ENCODE measurements around the gene ZBTB5.
"Not testable (repeated sequence)": the region's sequence is repeated elsewhere in the genome, so short reads cannot be mapped to it uniquely, and the experiment has no call there.

ZBTB5 gene

DNA sequence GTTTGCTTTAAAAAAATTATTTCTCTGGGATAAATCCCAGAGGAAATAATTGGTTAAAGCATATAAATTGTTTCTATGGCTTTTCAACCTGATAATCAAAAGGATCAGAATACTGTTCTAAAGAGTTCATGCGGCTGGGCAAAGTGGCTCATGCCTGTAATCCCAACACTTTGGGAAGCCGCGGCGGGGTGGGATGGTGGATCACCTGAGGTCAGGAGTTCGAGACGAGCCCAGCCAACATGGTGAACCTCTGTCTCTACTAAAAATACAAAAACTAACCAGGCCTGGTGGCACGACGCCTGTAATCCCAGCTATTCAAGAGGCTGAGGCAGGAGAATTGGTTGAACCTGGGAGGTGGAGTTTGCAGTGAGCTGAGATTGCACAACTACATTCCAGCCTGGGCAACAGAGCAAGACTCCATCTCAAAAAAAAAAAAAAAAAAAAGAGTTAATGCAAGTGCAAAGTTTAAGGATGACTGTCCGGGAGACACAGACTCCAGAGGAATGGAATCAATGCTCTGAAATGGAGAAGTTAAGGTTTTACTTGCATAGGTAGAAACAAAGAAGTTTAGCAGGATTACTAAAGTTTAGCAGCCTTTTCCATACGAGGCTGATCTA is 59.4 kb downstream of the ZBTB5 start:
- no peak for DNase-seq (ENCODE audit: low read depth in 2 of 2)

DNA sequence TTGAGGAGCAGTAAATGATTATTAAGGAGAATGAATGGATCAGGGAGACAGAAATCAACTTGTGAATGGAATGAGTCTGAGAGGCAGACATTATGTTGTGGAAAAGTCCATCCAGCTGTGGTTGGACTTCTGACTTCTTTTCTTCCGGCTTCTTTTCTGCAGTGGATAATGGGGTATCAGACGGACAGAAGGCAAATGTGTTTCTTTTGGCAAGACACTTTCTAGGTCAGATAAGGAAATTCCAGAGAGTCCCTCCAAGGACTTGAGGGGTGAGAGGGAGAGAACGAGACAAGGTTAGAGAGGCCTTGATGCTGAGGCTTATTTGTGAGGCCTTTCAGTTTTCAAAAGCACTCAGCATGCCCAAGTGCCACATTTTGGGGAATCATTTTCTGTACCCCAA is 59.9 kb downstream of the ZBTB5 start:
- no peak for DNase-seq (ENCODE audit: low read depth in 2 of 2)

DNA sequence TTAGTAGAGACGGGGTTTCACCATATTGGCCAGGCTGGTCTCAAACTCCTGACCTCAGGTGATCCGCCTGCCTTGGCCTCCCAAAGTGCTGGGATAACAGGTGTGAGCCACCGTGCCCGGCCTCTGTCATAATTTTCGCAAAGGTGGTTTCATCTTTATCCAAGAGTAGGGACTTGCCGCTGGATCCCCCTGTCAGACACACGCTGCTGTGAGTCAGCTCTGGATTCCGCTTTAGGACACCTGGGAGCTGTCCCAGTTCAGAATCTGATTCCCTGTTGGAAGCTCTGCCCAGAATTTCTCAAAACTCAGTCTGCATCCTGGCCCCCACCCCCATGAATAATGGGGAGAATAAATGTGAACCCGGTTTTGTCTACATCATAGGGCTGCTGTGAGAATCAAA is 60.7 kb downstream of the ZBTB5 start:
- DNase-seq (ENCODE audit: low read depth in 2 of 2): no peak

DNA sequence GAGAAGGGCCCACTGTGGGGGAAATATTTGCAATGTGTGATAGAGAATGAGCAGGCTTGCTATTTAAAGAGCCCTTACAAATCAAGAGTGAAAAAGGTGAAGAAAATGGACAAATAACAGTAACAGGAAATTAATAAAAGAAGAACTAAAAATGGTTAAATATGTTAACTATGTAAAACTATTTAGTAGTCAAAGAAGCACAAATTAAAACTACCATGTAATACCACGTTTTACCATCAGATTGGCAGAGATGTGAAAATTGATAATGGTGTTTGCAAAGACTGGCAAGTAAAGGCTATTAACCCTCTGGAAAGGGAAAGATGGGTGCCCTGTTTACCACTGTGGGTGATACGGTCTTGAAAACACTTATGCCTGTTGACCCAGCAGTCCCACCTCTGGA is 65.9 kb downstream of the ZBTB5 start:
- no peak for DNase-seq (ENCODE audit: low read depth in 2 of 2)

DNA sequence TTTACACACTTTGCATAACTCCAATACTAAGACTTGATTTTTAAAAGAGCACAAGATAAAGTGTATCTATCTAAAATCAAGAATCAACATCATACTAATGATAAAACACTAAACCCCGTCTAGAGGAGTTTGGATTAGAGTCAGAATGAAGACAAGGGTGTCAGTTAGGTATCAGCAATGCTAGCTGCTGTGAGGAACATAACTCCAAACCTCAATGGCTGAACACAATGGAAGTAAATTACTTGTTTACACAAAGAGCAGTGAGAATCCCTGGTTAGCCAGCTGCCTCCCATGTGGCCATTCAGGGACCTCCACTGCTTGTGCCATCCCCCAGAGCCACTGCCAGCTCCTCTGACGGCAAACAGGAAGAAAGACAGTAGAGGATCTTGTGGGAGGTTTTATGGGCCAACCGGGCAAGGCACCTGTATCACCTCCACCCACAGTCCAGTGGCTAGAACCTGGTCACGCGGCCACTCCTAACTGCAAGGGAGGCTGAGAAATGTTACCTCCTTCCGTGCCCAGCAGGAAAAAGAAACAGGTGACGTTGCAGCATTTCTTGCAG is 66.7 kb downstream of the ZBTB5 start:
- no peak for DNase-seq (ENCODE audit: low read depth in 2 of 2)

DNA sequence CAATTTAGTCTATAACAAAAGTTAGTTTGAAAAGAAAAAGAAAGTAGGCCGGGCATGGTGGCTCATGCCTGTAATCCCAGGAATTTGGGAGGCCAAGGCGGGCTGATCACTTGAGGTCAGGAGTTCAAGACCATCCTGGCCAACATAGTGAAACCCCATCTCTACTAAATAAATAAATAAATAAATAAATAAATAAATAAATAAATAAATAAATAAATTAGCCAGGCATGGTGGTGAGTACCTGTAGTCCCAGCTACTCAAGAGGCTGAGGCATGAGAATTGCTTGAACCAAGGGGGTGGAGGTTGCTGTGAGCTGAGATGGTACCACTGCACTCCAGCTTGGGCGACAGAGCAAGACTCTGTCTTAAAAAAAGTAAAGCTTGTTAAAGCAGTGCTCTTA is 67.3 kb downstream of the ZBTB5 start:
- not testable (repeated sequence) for DNase-seq (ENCODE audit: low read depth in 2 of 2)

DNA sequence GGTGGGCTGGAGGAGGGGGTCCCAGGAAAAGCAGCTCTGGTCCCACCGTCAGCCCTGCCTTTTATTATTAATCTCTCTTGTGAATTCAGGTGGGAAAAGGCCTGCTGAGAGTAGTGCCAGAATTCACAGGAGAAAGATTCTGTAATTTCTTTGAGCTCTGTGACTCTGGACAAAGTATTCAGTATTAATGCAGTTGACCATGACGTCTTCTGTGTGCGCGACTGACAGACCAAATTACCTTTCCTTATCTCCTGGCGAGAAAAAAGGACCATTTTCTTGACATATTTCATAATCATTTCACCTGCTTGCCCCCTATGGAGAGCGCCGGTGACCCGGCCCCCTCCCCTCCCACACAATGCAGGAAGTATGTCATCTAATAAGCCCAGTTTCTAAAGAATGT is 69.6 kb downstream of the ZBTB5 start:
- DNase-seq (ENCODE audit: low read depth in 2 of 2): no peak

DNA sequence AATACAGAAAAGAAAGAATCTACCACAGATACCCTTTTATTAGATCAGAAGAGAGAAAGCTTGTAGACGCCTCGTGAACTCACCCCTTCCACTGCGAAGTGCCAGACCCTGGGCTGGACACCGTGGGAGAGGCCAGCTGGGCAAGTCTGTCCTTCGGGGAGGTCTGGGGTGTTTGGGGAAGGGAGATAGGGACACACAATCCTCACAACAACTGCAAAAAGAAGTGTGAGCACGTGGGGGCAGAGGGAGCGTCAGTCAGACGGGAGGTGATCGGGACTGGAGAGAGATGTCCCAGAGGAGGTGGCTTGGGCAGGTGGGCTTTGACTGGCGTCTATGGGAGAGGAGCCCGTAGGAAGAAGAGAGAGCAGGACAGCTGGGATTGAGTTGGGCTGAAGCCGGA is 70.0 kb downstream of the ZBTB5 start:
- DNase-seq (ENCODE audit: low read depth in 2 of 2): no peak

DNA sequence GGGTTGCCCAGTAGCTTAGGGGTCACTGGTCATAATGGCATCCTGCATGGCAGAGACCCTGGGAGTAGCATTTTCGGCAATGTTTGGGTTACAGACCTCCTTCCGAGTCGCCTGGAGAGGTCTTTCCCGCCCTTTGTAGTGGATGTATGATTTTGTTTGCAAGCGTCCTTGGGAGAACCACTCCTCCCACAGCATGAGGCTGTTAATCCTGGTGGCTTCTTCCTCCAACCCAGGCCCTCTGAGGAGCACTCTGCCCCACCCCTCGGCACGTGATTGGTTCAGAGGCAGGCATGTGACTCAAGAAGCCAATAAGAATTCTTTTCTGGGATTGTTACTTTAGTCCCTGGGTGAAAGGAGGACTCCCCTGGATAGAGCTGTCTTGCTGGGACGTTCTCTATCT is 73.0 kb downstream of the ZBTB5 start:
- DNase-seq (ENCODE audit: low read depth in 2 of 2): no peak

DNA sequence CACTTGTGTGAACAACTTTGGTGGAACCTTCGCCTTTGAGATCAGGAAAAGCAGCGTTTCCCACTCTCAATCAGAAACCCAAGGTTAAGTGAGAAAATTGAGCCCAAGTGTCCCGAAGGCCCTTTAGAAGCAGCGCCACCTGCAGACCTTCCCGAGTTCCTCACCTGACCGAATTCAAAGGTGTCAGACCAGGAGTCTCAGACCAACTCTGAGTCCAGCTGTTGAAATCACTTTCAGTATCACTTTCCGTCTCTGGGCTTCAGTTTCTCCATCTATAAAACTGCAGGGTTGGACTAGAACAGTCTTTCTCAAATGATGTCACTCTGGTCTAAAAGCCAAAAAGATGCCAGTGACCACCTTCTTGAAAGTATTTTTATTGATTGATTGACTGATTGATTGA is 74.5 kb downstream of the ZBTB5 start:
- DNase-seq (ENCODE audit: low read depth in 2 of 2): no peak
